SKM-1 treated with dmso at 0.1 percent for 144 hours (cell line): ENCODE measurements around the gene SAP30BP.

Experiments used
- DNase-seq: peaks from one replicate; lab custom pipeline; 2025; ENCODE audit not compliant: unreplicated experiment; lab: John Stamatoyannopoulos, UW

Gene SAP30BP

DNA sequence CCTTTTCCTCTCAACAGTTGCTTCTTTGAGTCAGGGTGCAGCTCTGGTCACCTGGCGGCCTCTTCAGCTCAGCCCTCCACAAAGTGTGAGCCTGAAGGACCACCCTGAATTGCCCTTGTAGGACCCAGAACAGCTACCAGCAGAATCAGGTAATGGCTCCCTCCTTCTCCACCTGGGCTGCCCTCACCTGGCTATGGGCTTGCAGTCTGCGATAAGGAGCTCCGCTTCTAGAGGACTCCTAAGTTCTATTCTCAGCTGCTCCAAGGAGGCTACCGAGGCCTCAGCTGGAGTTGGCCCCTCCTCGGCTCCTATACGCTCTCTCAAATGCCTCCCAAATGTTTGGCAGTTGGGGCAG lies 20.5 kb upstream of the SAP30BP start:
- no peak for DNase-seq

DNA sequence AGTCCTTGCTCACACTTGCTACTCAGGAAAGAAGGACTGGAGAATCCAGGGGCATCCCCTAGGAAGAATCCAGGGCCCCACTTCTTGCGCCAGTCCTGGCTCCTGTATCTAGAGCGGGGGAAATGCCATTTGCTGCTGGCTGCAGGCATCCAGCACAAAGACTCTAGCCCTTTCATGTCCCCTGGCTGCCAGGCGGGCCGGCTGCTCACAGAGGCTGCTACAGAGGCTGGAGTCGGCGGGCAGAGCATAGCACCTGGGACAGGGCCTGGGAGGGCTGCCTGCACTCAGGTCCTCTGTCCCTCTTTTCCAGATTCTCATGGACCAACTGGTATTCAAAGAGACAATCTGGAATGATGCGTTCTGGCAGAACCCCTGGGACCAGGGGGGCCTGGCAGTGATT lies 20.1 kb upstream of the SAP30BP start:
- DNase-seq: no peak

DNA sequence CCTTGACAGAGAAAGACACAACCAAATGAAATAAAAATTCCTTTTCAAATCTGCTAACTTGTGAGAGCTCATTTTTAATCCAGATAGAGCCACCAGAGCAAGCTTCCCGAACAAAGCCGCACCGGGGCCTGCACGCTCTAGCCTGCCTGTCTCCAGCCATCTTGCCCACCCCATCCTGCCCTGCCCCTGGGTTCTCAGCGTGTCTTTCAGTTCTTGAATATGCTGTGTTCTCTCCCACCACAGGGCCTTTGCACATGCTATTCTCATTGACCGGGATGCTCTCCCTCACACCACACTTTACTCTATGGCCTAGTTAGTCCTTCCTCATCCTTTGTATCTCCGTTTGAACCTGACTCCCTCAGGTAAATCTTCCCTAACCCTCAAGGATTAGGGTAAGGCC lies 19.2 kb upstream of the SAP30BP start:
- no peak for DNase-seq

GRCh38 chr17:75649687-75650086 lies 17.5 kb upstream of the SAP30BP start:
- no peak for DNase-seq

- DNase-seq: no peak
Observed at GRCh38 chr17:75650874-75651273, 16.3 kb upstream of the SAP30BP start.

DNA sequence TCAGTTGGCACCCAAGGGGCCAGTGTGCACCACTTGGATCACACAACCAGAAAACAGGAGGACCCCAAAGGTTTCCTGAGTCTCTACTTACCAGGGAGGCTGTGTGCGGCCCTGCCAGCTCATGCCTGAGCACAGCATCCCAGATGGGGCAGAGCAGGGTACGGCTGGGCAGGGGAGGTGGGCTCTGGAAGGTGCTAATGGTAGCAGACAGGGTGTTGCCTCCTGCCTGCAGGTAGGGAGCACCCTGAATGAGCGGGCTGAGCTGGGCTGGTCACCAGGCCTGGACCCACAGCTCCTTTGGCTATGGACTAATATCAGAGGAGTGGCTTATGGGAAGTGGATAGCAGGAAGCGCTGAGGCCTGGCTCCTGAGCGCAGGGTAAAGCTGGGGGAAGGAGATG lies 14.8 kb upstream of the SAP30BP start:
- DNase-seq: no peak

DNA sequence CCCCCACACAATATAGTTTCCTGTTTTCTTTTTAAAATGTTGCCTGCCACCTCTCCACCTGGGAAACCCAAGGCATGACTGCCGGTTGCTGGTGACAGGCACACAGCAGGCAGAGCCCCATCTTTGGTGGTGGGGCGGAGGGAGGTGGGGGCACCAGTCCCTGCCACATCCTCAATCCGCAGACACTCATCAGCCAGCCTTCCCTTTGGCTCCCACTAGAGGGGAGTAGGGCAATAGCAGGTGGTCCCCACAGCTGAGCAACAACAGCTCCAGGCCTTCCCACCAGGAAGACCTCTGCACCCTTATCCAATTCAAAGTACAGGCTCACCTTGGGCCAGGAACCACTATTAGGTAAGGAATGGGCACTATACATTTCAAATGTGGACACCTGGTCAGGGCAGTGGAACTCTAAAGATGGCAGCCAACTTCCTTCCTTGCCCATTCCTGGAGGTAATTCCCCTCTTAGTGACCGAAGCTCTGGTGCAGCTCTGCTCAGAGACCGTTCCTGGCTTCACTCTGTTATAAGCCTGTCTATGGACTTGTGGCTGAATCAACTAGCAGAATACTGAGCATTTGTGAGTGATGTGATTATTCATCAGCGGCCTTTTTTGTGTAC lies 14.1 kb upstream of the SAP30BP start:
- peak; percentile 19 for DNase-seq

DNA sequence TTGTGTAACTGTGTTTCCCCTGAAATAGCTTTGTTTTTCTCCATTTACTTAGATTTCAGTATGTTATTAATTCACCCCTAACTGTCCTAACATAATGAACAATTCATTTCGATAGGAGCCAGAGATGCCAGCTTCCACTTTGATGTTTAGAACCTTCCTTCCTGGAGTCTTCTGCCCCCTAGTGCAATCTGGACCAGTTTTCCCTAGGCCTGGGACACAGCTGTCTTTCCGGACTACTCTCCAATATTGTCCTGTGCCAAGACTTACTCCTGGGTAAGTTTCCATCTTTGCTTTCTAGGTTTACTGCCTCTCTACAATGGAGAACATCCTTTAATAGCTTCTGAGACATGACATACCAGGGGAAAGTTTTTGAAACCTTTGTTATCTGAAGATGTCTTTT lies 13.0 kb upstream of the SAP30BP start:
- DNase-seq: no peak

GRCh38 chr17:75658237-75658636 lies 8.9 kb upstream of the SAP30BP start:
- DNase-seq: no peak

DNA sequence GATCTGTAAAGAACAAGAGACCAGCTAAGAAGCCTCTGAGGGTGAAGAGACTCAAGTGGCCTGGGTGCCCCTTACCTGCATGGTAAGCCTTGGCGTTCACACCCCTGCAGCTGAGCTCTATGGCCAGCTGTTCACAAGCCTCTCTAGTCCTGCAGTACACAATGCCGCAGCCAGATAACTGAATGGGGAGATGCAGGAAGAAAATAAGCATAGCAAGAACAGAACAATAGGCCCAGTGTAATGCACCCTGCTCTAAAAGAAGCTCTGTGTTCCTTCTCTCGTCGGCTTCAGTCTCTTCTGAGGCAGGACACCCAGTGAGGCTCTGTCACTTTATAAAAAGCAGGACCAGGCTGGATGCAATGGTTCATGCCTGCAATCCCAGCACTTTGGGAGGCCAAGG lies 5.6 kb upstream of the SAP30BP start:
- no peak for DNase-seq

DNA sequence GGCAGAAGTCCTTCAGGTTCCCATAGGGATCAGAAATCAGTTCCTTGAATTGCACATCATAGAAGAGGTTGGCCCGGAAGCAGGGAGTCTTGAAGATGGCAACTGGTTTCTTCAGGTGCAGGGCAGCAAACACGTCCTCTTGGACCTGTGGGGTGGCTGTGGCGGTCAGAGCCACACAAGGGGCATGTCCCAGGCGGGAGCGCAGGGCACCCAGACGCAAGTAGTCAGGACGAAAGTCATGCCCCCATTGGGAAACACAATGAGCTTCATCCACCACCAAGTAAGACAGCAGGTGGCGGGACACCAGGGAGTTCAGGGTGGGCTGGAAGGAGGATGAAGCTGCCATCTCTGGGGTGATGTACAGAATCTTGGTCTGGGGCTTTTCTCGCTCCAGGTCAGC lies 4.6 kb upstream of the SAP30BP start:
- no peak for DNase-seq

DNA sequence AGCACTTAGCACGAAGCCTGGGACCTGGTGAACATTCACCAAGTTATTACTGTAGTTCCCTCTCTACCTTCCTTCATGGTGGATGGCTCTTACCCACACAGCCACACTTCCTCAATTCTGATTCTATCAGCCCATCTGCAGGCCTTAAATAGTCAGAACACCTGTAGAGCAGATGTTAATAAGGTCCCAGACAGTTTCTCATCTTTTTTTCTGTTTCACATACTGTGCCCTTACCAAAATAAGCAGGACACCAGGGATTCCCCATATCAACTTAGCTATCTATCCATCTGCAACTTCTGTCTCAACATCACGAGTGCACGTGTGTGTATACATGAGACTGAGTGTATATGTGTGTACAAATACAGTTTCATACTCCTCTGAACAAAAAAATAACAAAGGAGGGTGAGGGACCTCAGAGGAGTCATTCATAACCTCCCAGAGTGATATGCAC lies 3.0 kb upstream of the SAP30BP start:
- DNase-seq: no peak

DNA sequence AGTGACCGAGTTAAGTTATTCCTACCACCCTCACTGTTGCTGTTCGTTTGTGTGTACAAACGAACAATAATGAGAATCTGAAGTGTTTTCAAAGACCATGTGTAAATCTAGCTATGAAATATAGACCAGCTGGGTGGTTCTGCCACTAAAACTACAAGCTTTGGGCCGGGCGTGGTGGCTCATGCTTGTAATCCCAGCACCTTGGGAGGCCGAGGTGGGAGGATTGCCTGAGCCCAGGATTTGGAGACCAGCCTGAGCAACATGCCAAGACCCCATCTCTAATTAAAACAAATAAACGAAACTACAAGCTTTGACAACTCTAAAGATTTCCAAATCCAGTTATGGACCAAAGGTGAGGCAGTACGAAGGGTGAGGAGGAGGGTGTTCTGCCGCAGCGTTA lies 1.2 kb upstream of the SAP30BP start:
- no peak for DNase-seq

- no peak for DNase-seq
Observed at GRCh38 chr17:75667825-75668224, 687 bp downstream of the SAP30BP start.

DNA sequence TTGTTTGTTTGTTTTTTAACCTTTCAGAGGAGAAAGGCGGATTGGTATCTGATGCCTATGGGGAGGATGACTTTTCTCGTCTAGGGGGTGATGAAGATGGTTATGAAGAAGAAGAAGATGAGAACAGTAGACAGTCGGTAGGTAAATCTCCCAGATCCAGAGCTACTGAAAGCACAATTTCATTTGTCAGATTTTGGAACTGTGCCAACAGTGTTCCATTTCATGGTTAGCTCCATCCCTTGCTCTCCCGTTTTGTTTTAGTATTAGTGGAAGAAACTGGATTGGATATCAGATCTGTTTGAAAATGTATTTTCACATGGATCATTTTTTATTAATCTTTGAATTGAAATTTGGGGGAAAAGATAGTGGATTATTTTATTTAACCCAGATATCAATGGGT lies 1.4 kb downstream of the SAP30BP start:
- no peak for DNase-seq

DNA sequence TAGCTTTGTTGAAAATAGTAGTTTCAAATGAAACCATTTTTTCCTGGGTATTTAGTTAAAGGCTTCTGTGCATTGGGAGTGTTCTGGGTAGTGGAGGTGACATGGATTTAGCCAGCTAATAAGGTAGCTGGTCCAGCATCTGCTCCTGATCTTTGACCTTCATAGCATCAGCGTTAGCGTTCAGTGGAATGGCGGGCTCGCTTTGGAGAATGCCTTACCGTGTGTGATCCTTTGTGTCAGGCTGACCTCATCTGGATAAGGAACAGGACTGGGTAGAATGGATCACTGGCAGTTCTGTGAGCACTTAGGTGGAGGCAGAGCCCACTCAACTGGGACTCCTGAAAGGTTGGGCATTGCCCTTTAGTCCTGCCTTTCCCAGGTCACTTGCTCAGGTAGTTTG lies 3.7 kb downstream of the SAP30BP start:
- DNase-seq: no peak

DNA sequence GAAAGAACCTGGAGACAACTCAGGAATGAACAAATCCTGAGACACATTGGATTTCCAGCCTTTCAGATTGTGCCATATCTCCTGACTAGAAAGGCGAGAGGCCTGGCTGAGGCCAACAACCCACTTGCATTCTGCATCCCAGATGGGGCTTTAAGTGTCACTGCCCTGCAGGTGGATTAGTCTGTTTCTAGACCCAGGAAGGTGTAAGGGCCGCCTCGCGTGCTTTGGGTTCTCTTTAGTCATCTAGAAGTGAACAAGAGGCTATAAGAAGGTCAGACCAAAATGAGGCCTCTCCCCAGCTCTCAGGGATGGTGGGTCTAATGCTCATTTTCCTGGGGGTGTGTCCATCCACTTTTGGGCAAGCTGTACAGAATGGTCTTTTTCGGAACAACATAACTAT lies 4.9 kb downstream of the SAP30BP start:
- DNase-seq: no peak

GRCh38 chr17:75673487-75673886 lies 6.3 kb downstream of the SAP30BP start:
- DNase-seq: no peak

GRCh38 chr17:75676461-75676860 lies 9.3 kb downstream of the SAP30BP start:
- no peak for DNase-seq

- DNase-seq: no peak
Observed at GRCh38 chr17:75679706-75680211, 12.6 kb downstream of the SAP30BP start.

DNA sequence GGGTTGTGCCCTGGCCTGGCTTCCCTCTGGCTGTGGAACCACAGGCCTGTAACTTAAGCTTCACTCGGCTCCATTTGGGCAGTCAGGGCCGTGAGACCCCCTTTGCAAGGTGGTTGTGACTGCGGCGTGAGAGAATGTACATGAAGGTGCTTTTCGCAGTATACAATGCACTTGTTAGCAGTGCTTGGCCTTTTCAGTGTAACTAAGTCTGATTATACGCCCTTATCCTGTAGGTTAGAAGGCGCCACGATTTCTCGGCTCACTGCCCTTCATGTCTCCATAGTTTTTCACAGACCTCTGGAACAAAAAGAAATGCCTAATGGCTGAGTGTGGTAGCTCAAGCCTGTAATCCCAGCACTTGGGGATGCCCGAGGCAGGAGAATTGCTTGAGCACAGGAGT lies 13.3 kb downstream of the SAP30BP start:
- no peak for DNase-seq

DNA sequence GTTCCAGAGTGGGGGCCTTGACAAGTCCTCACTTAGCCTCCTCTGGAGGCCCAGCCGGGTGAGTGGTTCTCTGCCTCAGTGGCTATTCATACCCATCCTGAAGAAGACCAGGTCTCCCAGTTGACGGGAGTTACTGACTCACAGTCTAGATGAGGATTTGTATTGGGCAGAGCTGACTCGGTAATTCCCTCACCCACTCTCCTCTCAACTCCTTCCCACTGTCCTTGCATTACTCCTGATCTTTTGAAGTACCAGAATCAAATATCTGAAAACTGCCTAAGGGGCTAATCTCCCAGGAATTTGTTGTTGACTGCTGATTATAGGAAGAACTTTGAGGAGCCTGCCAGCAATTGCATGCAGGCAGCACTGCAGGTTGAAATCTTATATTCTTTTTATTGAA lies 14.2 kb downstream of the SAP30BP start:
- DNase-seq: no peak

GRCh38 chr17:75683583-75683982 lies 16.4 kb downstream of the SAP30BP start:
- no peak for DNase-seq

DNA sequence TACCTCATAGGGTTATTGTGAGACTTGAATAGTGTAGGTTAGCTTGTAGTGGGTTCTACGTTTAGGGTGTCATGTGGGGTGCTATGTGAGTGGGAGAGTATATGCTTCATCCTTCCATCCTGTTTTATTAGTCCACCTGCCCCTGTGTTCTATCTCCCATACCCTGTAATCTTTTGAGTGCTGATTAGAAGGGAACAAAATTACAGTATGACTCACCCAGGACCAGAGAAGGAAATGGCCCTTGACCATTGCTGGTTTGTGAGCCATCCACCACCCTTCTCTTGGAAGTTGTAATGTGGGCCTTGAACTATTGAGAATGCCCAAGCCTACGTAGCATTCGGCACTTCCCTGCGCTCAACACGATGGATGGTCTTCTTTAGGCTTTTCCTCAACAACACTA lies 17.1 kb downstream of the SAP30BP start:
- no peak for DNase-seq
